Muscle layer of duodenum (tissue), 2 donors: Measurements from ENCODE around the gene C3.

Source experiments
- H3K27ac ChIP-seq: one replicate; pipeline ENCODE4 v1.7.0; 2013; ENCODE audit warnings: mild to moderate bottlenecking, low read length
- H3K27me3 ChIP-seq: one replicate; pipeline ENCODE4 v1.7.0; 2013; ENCODE audit warnings: low read depth, mild to moderate bottlenecking, control low read depth, low read length
- H3K36me3 ChIP-seq, 2 donors: one replicate each; pipeline ENCODE4 v1.7.0; 2013; ENCODE audit warnings: low read length in 2 of 2, control low read depth in 1 of 2, mild to moderate bottlenecking in 1 of 2; ENCODE audit not compliant: insufficient read depth in 2 of 2, control insufficient read depth in 1 of 2
- H3K4me1 ChIP-seq, 2 donors: one replicate each; pipeline ENCODE4 v1.7.0; 2013; ENCODE audit warnings: low read length in 2 of 2, mild to moderate bottlenecking in 2 of 2, control low read depth in 1 of 2, moderate library complexity in 1 of 2; ENCODE audit not compliant: insufficient read depth in 2 of 2, control insufficient read depth in 1 of 2
- H3K4me3 ChIP-seq, 2 donors: one replicate each; pipeline ENCODE4 v1.7.0; 2013; ENCODE audit warnings: low read length in 2 of 2, low read depth in 1 of 2, mild to moderate bottlenecking in 1 of 2
- H3K9me3 ChIP-seq, 2 donors: one replicate each; pipeline ENCODE4 v1.7.0; 2013; ENCODE audit warnings: low read length in 2 of 2, control low read depth in 1 of 2, mild to moderate bottlenecking in 1 of 2; ENCODE audit not compliant: control insufficient read depth in 1 of 2
- donor health status: healthy.

C3 gene

DNA sequence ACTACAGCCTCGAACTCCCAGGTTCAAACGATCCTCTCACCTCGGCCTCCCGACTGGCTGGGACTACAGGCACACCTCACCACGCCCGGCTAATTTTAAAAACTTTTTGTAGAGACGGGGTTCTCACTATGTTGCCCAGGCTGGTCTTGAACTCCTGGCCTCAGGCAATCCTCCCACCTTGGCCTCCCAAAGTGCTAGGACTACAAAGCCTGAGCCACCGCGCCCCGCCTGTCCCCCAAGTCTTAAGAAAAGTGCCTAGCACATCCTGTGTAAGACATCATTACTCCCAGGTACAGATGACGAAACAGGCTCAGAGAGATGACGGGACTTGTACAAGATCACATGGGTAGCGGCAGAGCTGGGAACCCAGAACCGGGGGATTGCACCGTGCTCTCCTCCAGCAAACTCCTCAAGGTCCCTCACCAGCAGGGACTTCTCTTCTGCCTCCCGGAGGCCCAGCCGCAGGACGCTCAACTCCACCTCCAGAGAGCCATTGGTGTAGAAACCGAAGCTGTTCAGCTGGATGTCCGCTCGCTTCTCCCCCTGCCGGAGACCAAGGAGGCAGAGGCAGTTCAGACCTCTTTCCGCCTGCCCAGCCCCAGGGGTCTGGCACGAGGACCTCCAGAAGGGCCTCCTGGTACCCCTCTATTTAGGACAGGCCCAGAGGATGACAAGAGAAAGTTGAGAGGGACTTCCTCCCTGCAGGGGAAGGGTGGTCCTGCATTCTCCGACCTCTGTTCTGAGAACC lies 15.9 kb upstream of the C3 start:
- H3K36me3 ChIP-seq, result peaks cover 7 to 27% of the 10 kb centered on the region in 2 donors
- peak overlapping the region; percentile 89 for H3K27ac ChIP-seq
- H3K27me3 ChIP-seq, result no peaks in the 10 kb centered on the region
- H3K9me3 ChIP-seq, result no peaks in the 10 kb centered on the region
- peak overlapping the region; percentile 89 to 91 for H3K4me3 ChIP-seq
- H3K4me1 ChIP-seq, result peaks cover 15 to 36% of the 10 kb centered on the region in 2 donors

DNA sequence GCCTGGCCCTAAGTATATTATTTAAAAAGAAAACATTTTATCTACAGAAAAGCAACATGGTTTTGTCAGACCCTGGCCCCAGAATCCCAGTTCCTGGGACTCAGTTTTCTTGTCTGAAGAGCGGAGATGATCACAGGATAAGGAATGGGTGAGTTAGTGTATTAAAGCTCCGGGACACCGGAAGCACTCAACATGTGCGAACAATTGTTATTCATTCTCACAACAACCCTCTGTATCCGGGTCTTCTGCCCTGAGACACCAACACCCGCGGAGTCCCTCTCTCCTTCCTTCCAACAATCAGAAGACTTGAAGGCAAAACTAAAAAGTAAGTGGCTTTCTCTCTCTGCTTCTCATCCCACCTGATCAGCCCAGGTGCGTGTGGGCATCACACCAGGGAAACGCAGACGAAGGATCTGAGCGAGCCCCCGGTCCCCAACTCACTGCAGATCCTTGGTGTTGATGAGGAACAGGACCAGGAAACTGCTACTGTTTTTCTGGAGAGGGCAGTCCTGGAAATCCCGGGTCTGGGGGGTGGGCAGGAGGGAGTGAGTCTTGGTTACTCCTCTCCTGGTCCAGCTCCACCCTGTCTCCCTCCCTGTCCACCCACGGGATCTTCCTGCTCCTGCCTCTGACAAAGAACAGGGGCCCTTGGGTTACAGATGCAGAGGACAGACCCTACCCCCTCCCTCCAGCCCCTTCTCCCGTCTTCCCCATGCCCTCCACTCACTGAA lies 14.9 kb upstream of the C3 start:
- Histone ChIP-seq H3K27ac (peak overlapping the region; percentile 89), H3K27me3 (no peaks in the 10 kb centered on the region), H3K4me1 (peaks cover 15 to 33% of the 10 kb centered on the region in 2 donors), H3K4me3 (peak overlapping the region; percentile 89 to 91), H3K9me3 (no peaks in the 10 kb centered on the region), H3K36me3 (peaks cover 7 to 31% of the 10 kb centered on the region in 2 donors)

DNA sequence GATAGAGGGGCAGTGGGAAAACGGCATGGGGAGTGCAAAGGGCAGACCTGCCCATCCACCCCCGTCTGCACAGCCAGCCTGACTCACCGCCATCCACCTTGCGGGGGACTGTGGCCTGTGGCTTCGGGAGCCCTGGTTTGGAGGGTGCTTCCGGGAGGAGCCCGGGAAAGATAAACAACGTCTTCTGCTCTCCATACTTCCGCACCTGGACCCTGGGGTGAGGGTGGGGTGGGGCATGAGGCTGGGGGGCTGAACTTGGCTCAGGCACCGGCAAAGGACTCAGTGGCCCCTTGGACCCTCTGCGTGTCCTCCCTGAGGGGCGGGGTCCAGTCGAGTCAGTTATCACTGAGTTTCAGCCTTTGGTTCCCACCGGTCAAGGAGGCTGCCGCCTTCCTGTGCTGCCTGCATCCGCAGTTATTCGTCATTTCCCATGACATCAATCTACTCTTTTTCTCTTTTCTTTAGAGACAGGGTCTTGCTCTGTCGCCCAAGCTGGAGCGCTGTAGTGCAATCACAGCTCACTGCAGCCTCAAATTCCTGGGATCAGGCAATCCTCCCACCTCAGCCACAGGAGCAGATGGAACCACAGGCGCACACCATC lies 13.7 kb upstream of the C3 start:
- Histone ChIP-seq H3K36me3 (peaks cover 7 to 37% of the 10 kb centered on the region in 2 donors), H3K27me3 (no peaks in the 10 kb centered on the region), H3K27ac (no peak overlapping the region), H3K4me3 (no peak overlapping the region), H3K4me1 (peaks cover 15 to 32% of the 10 kb centered on the region in 2 donors), H3K9me3 (no peaks in the 10 kb centered on the region)

DNA sequence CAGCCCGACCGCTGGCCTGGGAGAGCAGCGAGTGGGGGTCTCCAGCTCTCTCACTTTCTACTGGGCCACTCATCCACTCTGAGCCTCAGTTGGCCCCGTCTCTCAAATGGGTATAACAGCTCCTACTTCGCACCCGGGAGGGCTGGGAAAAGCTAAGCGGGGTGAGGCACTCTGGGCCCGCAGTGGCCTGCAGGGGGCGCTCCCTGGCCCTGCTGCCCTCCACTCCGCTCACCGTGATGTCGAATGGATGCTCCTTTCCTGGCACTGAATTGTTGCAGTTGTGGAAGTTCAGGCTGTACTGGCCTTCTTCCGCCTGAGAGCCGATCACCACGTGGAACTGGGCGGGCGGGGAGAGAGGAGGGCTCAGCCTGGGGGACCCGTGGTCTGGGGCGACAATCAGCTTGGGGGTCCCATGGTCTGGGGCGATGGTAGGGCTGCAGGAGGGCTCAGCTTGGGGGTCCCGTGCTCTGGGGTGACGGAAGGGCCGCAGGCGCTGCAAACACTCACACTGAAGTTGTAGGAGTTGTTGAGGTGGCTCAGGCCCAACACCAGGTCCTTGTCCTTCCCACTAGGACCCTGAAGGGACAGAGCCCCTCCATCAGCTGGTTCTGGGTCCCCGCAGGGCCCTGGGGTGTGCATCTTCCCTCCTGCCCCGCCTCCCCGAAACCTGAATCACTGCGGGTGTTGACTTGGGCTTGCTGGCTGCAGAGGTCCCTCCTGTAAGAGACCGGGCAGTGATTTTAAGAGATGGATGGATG lies 13.1 kb upstream of the C3 start:
- Histone ChIP-seq H3K27ac (no peak overlapping the region), H3K9me3 (no peaks in the 10 kb centered on the region), H3K4me1 (peaks cover 8 to 29% of the 10 kb centered on the region in 2 donors), H3K4me3 (no peak overlapping the region), H3K36me3 (peaks cover 7 to 37% of the 10 kb centered on the region in 2 donors), H3K27me3 (no peaks in the 10 kb centered on the region)

DNA sequence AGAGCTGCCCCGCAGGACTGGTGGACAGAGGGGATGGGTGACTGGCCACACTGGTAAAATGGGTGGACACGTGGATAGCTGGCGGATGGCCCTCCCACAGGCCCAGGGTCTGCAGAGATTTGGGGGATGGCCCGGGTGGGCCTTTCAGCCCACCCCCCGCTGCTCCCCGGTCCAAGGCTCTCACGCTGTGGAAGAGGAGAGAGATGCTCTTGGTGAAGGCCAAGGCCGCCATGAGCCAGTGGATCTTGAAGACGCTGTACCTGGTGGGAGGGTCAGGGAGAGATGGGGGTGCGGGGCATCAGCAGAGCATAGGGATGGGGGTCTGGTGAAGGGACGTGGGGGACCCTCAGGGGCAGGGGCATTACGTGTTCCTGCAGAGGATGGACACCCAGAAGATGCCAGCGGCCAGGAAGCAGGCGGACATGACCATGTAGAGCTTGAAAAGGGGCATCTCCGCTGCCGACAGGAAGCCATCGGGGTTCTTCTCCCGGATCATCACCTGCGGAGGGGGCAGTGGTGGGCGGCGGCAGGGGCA lies 12.4 kb upstream of the C3 start:
- no peak overlapping the region for H3K27ac ChIP-seq
- H3K27me3 ChIP-seq, result no peaks in the 10 kb centered on the region
- no peak overlapping the region for H3K4me3 ChIP-seq
- H3K36me3 ChIP-seq, result peaks cover 7 to 37% of the 10 kb centered on the region in 2 donors
- no peaks in the 10 kb centered on the region for H3K9me3 ChIP-seq
- H3K4me1 ChIP-seq, result peaks cover 1 to 27% of the 10 kb centered on the region in 2 donors

DNA sequence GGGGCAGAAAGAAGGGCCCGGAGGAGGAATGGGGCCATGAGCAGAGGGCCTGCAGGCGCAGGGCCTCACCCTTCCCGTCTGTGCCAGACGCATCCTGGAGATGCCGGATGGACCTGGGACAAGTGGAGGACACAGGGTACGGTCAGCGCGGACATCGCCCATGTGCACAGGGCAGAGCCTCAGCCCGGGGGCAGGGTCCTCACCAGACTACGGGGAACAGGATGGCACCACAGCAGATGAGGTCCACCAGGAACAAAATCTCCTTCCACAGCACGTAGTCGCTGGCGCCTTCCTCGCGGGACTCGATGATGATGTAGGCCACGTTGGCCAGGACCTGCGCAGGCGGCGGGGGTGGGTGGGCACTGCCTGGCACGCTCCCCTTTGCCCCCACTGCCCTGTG lies 11.4 kb upstream of the C3 start:
- Histone ChIP-seq H3K4me1 (peaks cover 0 to 25% of the 10 kb centered on the region in 2 donors), H3K27me3 (no peaks in the 10 kb centered on the region), H3K4me3 (no peak overlapping the region), H3K36me3 (peaks cover 7 to 37% of the 10 kb centered on the region in 2 donors), H3K9me3 (no peaks in the 10 kb centered on the region), H3K27ac (no peak overlapping the region)

DNA sequence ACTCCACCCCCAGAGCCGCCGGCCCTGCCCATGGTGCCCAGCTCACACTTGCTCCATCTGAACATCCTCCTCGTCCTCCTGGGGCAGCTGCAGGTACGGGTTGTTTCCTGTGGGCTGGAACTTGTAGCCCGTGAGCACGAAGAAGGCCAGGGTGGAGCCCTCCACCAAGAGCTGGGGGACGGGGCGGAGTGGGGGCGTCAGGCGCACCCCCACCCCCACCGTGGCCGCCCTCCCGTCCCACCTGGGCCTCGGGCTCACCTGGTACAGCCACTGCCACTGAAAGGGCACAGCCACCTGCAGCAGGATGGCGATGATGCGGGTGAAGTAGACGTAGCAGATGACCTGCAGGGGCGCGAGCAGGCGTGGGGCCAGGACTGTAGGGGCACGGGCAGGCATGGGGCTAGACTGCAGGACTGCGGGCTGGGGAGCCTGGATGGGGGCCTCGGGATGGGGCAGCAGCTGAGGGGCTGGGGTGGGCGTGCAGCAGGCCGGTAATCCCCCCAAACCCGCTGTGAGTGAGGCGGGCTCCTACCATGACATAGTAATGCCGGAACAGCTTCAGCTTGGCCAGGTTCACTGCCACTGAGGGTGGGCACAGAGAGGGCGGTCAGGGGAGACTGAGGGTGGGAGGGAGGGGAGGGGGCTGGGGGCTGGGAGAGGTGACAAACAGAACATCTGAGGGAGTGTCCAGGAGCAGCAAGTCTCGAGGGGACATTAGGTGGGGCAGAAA lies 10.7 kb upstream of the C3 start:
- H3K27ac ChIP-seq, result no peak overlapping the region
- peaks cover 0 to 21% of the 10 kb centered on the region in 2 donors for H3K4me1 ChIP-seq

DNA sequence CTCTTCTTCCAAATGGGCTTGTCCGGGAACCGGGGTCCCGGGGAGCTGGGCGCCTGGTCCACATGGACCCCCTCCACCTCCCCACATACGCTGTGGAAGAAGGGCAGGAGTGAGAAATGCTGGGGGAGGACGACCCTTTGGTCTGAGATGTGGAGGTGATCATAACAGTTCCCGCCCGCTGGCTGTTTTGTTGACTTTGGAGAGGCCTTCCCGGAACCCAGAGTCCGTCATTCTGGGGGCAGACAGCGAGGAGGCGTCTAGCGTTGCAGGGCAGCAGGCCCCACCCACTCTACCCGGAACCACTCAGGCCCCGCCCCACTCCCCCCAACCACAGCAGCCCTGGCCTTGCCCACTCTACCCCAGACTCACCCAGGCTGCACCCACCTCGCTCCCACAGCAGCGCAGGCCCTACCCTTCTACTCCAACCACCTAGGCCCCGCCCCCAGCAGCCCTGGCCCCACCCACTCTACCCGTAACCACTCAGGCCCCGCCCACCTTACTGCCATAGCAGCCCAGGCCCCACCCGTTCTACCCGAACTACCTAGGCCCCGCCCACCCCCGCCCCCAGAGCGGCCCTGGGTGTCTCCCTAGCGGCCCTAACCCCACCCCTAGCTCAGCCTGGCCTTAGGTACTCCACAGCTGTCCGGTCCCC lies 9.8 kb upstream of the C3 start:
- peak overlapping the region in 1 of 2 donors; percentile 30 for H3K4me3 ChIP-seq
- peaks cover 0 to 13% of the 10 kb centered on the region in 2 donors for H3K4me1 ChIP-seq
- no peaks in the 10 kb centered on the region for H3K9me3 ChIP-seq
- H3K27ac ChIP-seq, result peak overlapping the region; percentile 60
- peaks cover 7 to 37% of the 10 kb centered on the region in 2 donors for H3K36me3 ChIP-seq
- no peaks in the 10 kb centered on the region for H3K27me3 ChIP-seq

More for the DNA sequence above, 10.7 kb upstream of the C3 start:
- Histone ChIP-seq H3K4me3 (no peak overlapping the region), H3K9me3 (no peaks in the 10 kb centered on the region), H3K27me3 (no peaks in the 10 kb centered on the region), H3K36me3 (peaks cover 7 to 37% of the 10 kb centered on the region in 2 donors)

DNA sequence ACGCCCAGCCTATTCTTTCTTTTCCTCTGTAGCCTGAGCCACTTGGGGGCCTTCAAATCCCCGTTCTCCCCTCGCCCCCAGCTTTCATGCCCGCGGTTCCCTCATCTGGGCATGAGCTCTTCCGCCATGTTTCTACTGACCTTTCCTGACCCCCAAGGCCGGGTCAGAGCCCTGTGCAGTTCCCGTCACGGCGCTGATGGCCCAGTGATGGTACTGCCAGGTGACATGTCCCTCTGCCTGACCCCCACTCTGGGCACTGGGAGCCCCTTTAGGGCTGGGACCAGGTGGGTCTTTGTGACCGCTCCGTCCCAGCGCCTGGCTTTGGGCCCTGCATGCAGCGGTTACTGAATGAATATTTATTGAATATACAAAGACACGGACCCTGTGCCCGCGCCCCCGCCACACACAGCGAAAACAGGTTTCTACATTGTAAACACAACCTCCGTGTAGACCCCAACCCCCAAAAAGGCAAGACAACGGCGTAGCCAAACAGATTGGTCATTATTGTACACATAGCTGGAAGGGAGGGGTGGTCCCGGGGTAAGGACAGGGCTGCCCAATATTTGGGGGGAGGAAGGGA lies 9.2 kb upstream of the C3 start:
- Histone ChIP-seq H3K27me3 (no peaks in the 10 kb centered on the region), H3K4me1 (peaks cover 0 to 13% of the 10 kb centered on the region in 2 donors), H3K4me3 (peak overlapping the region in 1 of 2 donors; percentile 30), H3K36me3 (peaks cover 7 to 37% of the 10 kb centered on the region in 2 donors), H3K27ac (peak overlapping the region; percentile 60), H3K9me3 (no peaks in the 10 kb centered on the region)

DNA sequence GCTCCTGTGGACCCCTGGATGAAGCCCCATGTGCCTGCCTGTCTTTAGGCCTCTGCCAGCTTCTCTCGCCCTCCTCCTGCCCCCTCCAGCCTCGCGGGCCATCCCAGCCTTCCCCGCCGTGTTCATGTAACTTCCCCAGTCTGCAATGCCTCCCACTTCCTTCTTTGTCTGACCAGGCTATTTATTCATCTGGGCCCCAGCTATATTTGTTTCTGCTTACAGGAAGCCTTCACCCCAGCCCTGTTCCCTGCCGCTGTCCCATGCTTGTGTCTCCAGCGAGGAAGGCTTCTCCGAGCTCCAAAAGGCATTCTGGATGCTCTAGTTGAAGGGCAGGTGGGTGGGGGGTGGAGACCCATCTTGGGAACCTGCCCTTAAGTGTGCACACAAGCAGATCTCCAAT lies 7.9 kb upstream of the C3 start:
- H3K4me3 ChIP-seq, result no peak overlapping the region
- no peak overlapping the region for H3K27ac ChIP-seq
- no peaks in the 10 kb centered on the region for H3K27me3 ChIP-seq
- H3K9me3 ChIP-seq, result no peaks in the 10 kb centered on the region
- peaks cover 7 to 30% of the 10 kb centered on the region in 2 donors for H3K36me3 ChIP-seq
- peaks cover 0 to 13% of the 10 kb centered on the region in 2 donors for H3K4me1 ChIP-seq
